ENCODE measurements around the gene FLT4. TPM values are rescaled to one million over a fixed set of nuclear protein-coding genes. Genes with fewer than 3 reads are reported as not detected.

Gene FLT4
- total RNA-seq, 1 donor from 2014 or later = 6.1 TPM

DNA sequence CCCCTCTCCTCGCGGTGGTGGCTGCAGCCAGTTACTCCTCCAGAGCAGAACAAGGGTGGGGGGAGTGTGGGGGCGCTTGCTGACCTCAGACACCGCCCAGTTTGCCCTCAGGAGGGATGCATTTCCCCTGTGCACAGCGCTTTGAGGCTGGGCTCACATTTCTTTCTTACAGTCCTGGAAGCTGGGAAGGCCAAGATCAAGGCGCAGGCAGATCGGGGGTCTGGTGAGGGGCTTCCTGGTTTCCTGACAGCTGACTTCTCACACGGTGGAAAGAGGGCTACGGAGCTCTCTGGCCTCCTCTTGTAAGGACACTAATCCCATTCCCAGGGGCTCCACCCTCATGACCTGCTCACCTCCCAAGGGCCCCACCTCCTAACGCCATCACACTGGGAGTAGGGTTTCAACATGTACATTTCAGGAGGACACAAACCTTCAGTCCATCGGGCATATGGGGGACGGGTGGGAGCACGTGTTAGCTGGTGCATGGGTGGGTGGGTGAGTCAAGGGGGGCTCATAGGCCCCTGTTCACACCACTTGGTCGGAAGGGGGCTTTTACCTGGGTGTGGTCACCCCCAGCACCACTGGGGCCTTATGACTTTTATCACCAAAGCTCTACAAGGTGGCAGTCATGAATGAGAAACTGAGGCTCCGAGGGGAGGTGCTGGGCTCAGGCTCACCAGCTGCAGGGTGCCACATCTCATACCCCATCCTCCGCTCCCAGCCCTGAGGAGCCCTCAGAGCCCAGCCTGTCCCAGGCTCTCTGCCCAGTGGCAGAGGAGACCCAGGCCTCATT is 50.4 kb downstream of the FLT4 start:
- Histone ChIP-seq H3K36me3 (no peaks in the 10 kb centered on the region), H3K27ac (replicated peaks) (no peak overlapping the region), H3K9me3 (replicated peaks) (no peaks in the 10 kb centered on the region), H3K27me3 (ENCODE audit: low read depth) (peaks cover 13% of the 10 kb centered on the region), H3K4me1 (no peaks in the 10 kb centered on the region), H3K4me3 (no peak overlapping the region)
- DNase-seq = no peak
- intact Hi-C loops (cut with micrococcal nuclease) = no loop called here
- TF ChIP-seq, protein P1, sequence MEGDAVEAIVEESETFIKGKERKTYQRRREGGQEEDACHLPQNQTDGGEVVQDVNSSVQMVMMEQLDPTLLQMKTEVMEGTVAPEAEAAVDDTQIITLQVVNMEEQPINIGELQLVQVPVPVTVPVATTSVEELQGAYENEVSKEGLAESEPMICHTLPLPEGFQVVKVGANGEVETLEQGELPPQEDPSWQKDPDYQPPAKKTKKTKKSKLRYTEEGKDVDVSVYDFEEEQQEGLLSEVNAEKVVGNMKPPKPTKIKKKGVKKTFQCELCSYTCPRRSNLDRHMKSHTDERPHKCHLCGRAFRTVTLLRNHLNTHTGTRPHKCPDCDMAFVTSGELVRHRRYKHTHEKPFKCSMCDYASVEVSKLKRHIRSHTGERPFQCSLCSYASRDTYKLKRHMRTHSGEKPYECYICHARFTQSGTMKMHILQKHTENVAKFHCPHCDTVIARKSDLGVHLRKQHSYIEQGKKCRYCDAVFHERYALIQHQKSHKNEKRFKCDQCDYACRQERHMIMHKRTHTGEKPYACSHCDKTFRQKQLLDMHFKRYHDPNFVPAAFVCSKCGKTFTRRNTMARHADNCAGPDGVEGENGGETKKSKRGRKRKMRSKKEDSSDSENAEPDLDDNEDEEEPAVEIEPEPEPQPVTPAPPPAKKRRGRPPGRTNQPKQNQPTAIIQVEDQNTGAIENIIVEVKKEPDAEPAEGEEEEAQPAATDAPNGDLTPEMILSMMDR (IDR thresholded peaks at IDR 0.05; ENCODE audit: borderline replicate concordance) = no peak

DNA sequence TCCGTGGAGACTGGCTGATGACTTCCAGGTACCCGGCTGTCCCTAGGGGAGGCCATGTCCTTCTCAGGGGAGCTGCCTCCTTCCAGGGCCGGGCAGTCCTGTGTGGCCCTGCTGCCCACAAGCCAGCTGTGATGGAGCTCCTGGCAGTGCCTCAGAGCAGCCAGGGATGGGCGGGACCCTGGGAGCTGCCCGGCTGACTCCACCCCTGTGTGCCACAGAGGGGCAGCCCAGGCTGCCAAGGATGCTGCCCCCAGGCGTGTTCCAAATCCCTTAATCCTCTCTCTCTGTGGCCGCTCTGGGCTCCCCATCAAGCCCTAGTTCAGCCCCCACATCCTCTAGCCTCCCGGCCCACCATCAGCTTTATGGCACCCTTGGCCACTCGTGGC is 51.1 kb downstream of the FLT4 start:
- TF ChIP-seq, protein P1 (IDR thresholded peaks at IDR 0.05; ENCODE audit: borderline replicate concordance) = no peak
- DNase-seq = no peak
- no peaks in the 10 kb centered on the region for H3K9me3 ChIP-seq (replicated peaks)
- no peaks in the 10 kb centered on the region for H3K4me1 ChIP-seq
- intact Hi-C loops (cut with micrococcal nuclease) = no loop called here
- no peak overlapping the region for H3K4me3 ChIP-seq
- H3K36me3 ChIP-seq = no peaks in the 10 kb centered on the region
- H3K27ac ChIP-seq (replicated peaks) = no peak overlapping the region
- H3K27me3 ChIP-seq (ENCODE audit: low read depth) = peaks cover 20% of the 10 kb centered on the region

DNA sequence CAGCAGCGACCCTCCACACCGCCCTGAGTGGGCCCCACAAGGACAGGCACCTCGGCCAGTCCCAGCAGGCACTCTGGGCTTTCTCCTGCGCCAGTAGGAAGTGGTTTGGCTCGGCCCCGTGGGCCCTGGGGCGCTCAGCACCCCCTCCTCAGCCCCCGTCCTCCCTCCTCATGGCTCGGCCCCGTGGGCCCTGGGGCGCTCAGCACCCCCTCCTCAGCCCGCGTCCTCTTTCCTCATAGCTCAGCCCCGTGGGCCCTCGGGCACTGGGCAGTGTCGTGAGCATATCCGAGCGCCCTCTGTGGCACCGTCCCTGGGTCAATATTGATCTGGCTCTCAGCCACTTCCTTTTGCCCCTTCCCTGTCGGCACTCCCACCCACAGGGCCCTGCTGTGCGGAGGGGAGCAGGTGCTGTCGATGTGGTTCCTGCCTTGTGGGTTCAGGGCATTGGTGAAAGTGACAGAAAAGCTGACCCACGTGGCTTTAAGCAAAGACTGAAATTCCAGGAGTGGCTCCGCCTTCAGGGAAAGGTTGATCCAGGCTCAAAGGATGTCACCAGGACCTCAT is 52.6 kb downstream of the FLT4 start:
- Histone ChIP-seq H3K4me3 (no peak overlapping the region), H3K9me3 (replicated peaks) (no peaks in the 10 kb centered on the region), H3K36me3 (no peaks in the 10 kb centered on the region), H3K27me3 (ENCODE audit: low read depth) (peaks cover 36% of the 10 kb centered on the region), H3K27ac (replicated peaks) (no peak overlapping the region), H3K4me1 (peaks cover 1% of the 10 kb centered on the region)
- intact Hi-C loops (cut with micrococcal nuclease) = no loop called here
- TF ChIP-seq, protein P1 (IDR thresholded peaks at IDR 0.05; ENCODE audit: borderline replicate concordance) = no peak
- no peak for DNase-seq

DNA sequence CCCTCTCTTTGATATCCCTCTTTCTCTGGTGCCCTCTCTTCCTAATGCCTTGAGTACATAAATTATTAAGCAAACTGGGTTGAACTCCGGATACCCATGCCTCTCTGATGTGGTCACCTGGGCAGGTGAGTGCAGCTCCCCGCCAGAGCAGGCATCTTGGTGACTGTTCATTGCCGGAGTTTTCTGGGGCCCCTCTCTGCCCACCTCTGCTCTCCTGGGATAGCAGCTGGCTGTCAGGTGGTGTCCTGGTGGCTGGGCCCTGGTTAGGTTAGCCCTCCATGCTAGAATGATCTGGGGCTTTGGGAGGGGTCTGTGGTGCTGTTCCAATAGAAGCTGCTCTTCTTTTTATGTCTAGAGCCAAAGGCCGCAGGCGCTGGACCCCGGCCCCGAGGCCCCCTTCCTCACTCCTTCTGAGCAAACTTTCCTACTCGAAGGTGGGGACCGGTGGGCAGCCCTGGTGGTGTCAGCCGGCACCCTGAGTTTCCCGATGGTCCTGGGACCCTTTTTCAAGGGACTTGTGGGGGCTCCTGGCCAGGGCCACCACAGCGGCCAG is 53.2 kb downstream of the FLT4 start:
- TF ChIP-seq, protein P1 (IDR thresholded peaks at IDR 0.05; ENCODE audit: borderline replicate concordance) = no peak

DNA sequence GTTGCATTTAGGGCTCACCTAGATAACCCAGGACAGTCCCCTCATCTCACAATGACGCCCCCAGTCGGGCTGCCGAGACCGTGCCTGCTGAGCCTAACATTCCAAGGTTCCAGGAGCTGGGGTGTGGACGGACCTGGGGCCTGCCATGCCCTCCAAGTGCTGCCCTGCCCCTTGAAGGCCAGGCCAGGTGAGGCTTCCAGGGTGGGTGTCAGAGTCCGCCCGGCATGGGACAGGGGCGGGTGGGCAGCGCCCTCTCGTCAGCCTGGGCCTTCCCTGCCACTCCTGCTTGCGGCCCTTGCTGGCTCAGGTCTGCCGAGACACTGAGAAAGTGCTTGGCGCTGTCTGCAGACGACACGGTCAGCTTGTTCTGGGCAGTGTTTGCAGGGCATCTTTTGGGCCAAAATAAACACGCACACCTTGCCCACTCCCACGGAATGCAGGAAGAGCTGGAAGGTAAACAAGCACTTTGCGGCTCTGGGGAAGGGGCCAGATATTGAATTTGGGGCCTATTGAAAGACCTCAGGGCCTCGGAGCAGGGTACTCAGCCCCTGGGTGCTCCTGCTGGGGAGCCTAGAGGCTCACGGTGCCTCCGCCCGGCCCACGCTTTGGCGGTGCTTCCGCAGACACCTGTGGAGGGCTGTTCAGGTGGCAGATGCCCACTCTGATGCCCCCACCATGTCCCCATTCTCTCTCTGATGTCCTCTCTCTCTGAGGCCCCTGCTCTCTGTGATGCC is 53.9 kb downstream of the FLT4 start:
- Histone ChIP-seq H3K27me3 (ENCODE audit: low read depth) (peaks cover 48% of the 10 kb centered on the region), H3K36me3 (no peaks in the 10 kb centered on the region), H3K4me1 (peaks cover 13% of the 10 kb centered on the region), H3K4me3 (no peak overlapping the region), H3K27ac (replicated peaks) (no peak overlapping the region), H3K9me3 (replicated peaks) (no peaks in the 10 kb centered on the region)
- DNase-seq = no peak
- TF ChIP-seq, protein P1 (IDR thresholded peaks at IDR 0.05; ENCODE audit: borderline replicate concordance) = no peak
- intact Hi-C loops (cut with micrococcal nuclease) = no loop called here

More for the DNA sequence above, 53.2 kb downstream of the FLT4 start:
- Histone ChIP-seq H3K4me1 (peaks cover 7% of the 10 kb centered on the region), H3K27ac (replicated peaks) (no peak overlapping the region), H3K27me3 (ENCODE audit: low read depth) (peaks cover 41% of the 10 kb centered on the region), H3K36me3 (no peaks in the 10 kb centered on the region), H3K9me3 (replicated peaks) (no peaks in the 10 kb centered on the region), H3K4me3 (no peak overlapping the region)
- no peak for DNase-seq
- intact Hi-C loops (cut with micrococcal nuclease) = no loop called here
